D341Med (cell line): Measurements from ENCODE around the gene SORCS2.

Experiments used
- DNase-seq: peaks from one replicate; pipeline ENCODE4 v3.0.0; 2012; ENCODE audit warnings: low spot score

The SORCS2 gene

GRCh38 chr4:7637971-7638370 lies 445.6 kb downstream of the SORCS2 start:
- no peak for DNase-seq

- no peak for DNase-seq
Observed at GRCh38 chr4:7638489-7638888, 446.2 kb downstream of the SORCS2 start.

DNA sequence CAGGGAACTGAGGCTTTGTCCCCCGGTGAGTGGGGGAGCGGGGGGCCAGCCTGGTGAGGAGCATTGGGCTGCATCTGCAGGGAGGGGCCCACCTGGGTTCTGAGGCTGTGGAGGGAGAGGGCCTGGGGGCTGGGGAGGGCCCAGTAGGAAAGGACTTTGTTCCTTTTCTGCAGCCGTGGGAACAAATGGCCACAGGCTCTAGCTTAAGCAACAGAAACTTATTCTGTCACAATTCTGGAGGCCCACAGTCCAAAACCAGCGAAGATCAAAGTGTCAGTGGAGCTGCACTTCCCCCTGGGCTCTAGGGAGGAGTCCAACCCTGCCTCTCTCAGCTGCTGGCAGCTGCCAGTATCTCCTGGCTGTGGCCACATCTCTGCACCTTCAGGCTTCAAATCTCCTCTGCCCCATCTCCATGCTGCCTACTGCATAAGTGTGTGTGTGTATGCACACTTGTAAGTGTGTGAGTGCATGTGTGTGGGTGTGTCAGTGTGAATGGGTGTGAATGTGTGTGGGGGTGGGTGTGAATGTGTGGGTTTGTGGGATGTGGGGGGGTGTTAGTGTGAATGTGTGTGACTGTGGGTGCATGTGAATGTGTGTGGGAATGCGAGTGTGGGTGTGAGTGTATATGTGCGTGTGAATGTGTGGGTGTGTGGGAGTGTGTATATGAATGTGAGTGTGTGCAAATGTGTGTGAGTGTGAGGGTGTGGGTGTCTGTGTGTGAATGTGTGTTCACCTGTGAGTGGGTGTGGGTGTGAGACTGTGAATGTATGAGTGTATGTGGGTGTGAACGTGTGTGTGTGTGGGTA lies 446.8 kb downstream of the SORCS2 start:
- DNase-seq, result no peak

DNA sequence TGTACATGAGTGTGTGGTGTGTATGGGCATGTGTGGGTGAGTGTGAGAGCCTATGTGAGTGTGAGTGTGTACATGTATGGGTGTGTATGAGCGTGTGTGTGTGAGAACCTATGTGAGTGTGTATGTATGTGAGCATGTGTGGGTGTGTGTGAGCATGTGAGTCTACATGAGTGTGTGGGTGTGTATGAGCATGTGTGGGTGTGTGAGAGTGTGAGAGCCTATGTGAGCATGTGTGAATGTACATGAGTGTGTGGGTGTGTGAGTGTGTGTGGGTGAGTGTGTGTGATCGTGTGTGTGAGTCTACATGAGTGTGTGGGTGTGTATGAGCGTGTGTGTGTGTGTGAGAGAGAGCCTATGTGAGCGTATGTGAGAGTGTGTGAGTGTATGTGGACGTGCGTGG lies 447.8 kb downstream of the SORCS2 start:
- no peak for DNase-seq

GRCh38 chr4:7641712-7642111 lies 449.4 kb downstream of the SORCS2 start:
- no peak for DNase-seq

DNA sequence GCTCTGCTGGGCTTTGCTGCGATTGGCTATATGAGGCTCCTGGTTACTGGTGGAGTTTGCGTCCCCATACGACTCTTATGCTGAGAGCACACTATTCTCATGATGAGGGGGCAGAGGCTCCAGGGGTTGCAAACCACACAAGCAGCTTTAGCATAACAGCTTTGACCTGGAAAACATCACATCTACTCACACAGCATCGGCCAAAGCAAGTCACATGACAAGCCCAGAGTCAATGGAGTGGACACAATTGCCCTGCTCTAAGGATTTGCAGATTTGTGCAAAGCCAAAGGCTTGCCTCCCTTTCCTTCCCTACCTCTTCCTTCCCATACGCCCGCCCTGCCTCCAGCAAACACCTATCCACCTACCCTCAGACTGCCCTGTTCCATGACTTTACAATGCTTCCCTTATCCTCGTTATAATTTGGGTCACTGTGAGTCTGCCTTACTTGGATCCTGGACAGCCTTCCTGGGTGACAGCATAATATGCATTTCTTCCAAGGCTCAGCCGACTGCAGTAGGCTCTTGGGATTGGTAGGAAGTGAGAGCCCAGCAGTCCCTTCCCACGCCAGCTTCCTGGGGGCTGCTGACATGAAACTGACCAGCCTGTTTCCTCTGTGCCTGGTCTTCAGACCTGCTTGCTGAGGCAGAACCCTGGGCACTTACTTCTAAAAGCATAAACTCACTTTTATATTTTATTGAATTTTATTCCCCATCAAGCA lies 450.6 kb downstream of the SORCS2 start:
- no peak for DNase-seq

GRCh38 chr4:7645158-7645557 lies 452.8 kb downstream of the SORCS2 start:
- no peak for DNase-seq

DNA sequence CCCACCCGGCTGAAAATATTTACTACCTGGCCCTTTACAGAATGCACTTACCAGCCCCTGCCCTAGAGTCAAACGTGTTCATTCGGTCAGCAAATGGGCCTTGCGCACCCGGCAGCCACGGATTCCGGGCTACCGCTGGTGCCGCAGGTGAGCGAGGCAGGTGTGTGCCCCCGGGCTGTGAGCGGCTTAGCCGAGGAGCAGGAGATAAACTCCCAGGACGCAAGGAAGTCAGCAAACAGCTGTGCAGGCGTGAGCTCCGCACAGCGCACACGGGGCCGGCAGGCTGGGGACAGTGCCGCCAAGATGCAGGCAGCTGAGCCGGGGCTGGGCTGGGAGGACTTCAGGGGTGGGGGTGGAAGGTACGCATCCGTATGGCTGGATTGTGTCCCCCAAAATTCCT lies 453.6 kb downstream of the SORCS2 start:
- no peak for DNase-seq

- DNase-seq, result no peak
Observed at GRCh38 chr4:7646384-7647061, 454.2 kb downstream of the SORCS2 start.

DNA sequence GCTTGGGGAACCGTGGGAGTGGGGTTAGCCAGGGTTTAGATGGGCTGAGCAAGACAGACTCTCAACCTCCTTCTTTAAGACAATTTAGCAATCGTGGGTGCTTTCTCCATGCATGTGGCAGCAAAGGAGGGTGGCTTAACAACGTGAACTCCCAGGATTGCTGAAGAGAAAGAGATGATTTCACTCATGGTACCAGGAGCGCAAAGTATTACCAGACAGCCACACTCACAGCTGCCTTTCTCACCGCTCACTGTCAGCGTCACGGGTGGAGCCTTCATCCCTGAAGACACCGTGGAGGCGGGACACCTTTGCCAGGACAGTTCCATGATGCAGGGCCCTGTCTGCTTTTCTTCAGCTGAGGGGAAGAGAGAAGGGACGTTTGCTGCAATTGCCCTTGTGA lies 454.8 kb downstream of the SORCS2 start:
- DNase-seq, result no peak

- no peak for DNase-seq
Observed at GRCh38 chr4:7647600-7648543, 455.5 kb downstream of the SORCS2 start.

DNA sequence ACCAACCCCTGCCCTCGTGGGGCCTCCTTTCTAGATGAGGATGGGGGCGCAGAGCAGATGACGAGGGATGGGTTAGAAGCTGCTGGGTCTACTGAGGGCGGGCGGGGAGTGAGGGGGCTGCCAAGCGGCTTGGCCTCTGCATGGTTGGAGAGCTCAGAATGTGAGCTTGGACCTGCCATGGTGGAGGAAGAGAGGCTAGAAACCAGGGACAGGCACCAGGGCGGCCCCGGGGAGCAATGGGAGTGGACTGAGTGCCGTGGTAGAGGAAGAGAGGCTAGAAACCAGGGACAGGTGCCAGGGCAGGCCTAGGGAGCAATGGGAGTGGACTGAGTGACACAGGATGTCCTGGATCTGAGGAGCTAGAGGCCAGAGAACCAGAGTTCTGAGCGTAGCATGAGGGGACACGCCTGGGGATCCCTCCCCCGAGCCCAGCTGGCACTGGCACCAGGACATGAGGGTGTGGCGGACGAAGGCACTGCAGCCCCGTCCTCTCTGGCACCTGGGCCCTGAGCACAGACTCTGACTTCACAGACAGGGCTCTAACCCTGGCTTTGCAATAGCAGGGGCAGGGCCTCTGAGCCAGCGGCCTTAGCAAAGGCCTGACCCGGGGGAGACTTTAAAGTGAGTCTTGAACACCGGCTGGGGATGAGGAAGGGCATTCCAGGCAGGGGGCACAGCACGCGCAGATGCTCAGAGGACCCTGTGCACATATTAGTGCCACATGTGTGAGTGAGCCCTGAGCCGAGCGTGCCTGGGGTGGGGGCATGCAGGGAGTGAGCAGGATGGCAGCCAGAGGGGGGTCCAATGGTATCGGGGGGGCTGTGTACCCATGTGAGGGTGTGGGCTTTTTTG lies 456.4 kb downstream of the SORCS2 start:
- no peak for DNase-seq

- DNase-seq, result no peak
Observed at GRCh38 chr4:7649411-7649740, 457.0 kb downstream of the SORCS2 start.

DNA sequence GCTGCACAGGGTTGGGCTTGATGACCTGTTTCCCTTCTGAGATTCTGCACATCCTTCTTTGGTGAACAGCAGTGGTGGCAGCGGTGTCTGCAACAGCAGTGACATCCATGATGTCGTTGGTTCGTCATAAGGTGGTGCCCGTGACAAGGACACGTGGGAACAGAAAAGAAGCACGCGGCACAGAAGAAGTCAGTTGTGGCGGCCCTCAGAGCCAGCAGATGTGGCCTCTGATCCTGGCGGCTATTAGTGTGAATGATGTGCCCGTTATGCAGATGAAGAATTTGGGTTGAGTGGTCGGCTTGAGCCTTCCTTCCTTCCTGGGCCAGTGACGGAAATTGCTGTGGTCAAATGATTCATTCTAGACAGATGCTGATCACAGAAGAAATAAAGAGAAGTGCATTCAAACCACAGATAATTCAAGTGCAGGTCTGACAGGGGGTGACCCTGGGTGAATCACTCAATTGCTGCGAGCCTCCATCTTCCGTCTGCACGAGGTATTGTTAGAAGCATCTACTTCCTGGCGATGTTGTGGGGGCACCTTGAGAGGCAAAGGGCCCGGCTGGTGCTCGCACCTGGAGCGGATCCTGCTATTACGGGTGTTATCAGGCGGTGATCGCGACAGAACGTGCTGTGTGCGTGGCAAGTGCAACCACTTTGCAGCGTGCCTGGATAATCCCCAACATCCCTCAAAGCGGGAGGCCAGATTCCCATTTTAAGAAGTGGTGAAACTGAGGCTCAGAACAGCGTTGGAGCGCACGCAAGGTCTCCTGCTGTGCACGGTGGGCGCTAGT lies 457.6 kb downstream of the SORCS2 start:
- no peak for DNase-seq

DNA sequence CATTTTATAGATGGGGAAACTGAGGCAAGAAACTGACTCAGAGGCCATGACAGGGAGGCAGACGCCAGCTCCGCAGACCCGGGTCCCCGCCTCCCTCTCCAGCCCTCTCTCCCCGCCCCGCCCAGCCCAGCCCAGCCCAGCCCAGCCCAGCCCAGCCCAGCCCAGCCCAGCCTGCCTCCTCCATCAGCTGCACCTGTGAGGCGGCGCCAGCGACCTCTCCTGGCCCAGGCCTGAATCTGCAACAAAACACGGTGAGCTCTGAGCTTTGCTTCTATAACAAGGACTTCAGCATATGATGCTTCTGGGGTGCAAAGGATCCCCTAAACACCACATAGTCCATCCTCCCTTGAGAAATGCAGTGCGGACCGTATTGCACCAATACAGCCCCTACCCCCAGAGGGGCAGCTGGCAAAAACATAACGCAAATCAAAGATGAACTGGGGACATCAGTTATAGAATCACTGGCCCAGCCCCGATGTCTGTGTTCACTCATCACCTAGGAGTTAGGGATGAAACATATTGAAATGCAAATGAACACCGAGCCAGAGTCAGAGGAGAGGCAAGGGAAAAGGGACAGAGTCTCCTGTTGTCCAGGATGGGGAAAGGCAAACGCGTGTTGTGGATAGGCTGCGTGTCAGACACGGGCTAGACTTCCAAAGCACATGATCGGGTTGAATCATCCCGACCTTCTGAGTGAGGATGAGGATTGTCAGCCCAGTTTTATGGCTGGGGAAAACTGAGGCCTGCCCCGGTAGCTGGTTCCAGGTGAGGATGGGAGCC lies 458.5 kb downstream of the SORCS2 start:
- peak; percentile 70 for DNase-seq

DNA sequence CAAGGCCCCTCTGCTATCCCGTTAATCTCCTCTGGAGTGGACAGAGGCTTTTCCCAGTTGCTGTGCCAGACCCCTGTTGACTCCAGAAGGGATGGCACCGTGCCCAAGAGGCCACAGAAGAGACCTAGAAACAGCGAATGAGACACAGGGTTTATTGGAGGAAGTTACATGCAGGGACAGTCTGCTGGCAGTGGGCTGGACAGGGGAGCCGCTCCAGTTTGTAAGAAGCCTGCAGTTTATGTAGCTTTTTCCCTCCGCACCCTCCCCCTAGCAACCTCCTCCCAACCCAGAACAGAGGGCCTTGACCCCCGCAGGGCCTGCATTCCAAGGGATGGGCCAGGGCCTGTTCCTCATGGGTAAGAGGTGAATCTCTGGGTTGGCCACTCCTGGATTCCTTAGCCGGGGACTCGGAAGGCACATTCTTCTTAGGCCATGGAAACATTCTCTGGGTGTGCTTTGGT lies 459.2 kb downstream of the SORCS2 start:
- DNase-seq, result no peak

DNA sequence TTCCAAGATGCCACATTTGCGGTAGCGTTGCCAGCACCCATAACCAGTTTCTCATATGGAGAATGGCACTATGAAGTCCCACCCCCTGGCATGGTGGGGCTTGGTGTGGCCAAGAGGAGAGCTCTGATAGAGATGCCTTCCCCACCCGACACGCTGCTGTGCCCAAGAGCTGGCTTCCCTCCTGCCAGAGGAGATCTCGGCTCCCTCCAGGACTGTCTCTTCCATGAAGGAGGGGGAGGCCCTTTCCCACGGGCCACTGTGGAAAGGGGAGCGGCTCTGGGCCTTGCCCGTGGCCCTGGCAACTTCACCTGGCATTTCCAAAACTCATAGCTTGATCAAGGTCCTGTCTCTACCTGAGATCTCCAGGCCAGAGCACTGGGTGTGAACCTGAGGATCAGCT lies 459.7 kb downstream of the SORCS2 start:
- DNase-seq, result no peak

- DNase-seq, result no peak
Observed at GRCh38 chr4:7652451-7652881, 460.1 kb downstream of the SORCS2 start.

- DNase-seq, result no peak
Observed at GRCh38 chr4:7652906-7653305, 460.6 kb downstream of the SORCS2 start.
